ENCODE results near the gene COL9A1. TPM values are rescaled to one million over a fixed set of nuclear protein-coding genes. Genes with fewer than 3 reads are reported as not detected.
"Not testable (repeated sequence)": the region's sequence is repeated elsewhere in the genome, so short reads cannot be mapped to it uniquely, and the experiment has no call there.

COL9A1 gene
- total and polyA plus RNA-seq, 9 of the 15 experiments (the other 6 are each of a cell fraction or from before 2014, with no cell fraction given): 0.01 to 0.13 (median 0.06) TPM; not detected in 1

- FAIRE-seq; POLR2A ChIA-PET; H3K79me2 ChIP-seq (ENCODE audit: control insufficient read depth, insufficient read depth, low read length); H4K20me1 ChIP-seq (replicated peaks; ENCODE audit: control insufficient read depth, insufficient read depth, low read length); H2AFZ ChIP-seq (ENCODE audit: low read depth, low read length); in situ Hi-C loops (cut with MboI); H3K9ac ChIP-seq (ENCODE audit: insufficient read depth in 1 of 2, low read depth in 2 of 2, low read length in 2 of 2); BruUV-seq (replicated peaks); H3K27me3 ChIP-seq (ENCODE audit: control insufficient read depth in 2 of 2, insufficient read depth in 2 of 2, low read length in 2 of 2); H3K4me3 ChIP-seq; H3K27ac ChIP-seq (ENCODE audit: extremely low read depth, low read depth, low read length); ATAC-seq; H3K4me1 ChIP-seq (replicated peaks in 1 of 2; ENCODE audit: control insufficient read depth in 2 of 2, insufficient read depth in 2 of 2, low read length in 2 of 2); CTCF ChIA-PET (ENCODE audit: low intra/inter-chr PET ratio); H3K9me3 ChIP-seq (replicated peaks; ENCODE audit: control insufficient read depth, insufficient read depth, low read depth, low read length); H3K9me1 ChIP-seq (ENCODE audit: control insufficient read depth, insufficient read depth, low read length); H3K36me3 ChIP-seq (ENCODE audit: control insufficient read depth, insufficient read depth, low read length); DNase-seq (ENCODE audit: extremely low read depth in 1 of 4, low spot score in 3 of 4); H3K4me2 ChIP-seq (ENCODE audit: insufficient read depth, low read length): not testable (repeated sequence)
- peak; percentile 49 for TF ChIP-seq EGR1 (conservative IDR thresholded peaks at IDR 0.05)
- intact Hi-C loops (cut with micrococcal nuclease): loop anchor here (10.0 kb wide), 1 partner anchor 197 kb away; no protein-coding TSS in a partner anchor
- 32% methylated on average over 12 of the region's 12 CpGs for WGBS (ENCODE audit: insufficient coverage, low coverage, missing lambda C conversion rate)
These were observed 14.9 kb upstream of the COL9A1 start for GRCh38 chr6:70317799-70318198.

DNA sequence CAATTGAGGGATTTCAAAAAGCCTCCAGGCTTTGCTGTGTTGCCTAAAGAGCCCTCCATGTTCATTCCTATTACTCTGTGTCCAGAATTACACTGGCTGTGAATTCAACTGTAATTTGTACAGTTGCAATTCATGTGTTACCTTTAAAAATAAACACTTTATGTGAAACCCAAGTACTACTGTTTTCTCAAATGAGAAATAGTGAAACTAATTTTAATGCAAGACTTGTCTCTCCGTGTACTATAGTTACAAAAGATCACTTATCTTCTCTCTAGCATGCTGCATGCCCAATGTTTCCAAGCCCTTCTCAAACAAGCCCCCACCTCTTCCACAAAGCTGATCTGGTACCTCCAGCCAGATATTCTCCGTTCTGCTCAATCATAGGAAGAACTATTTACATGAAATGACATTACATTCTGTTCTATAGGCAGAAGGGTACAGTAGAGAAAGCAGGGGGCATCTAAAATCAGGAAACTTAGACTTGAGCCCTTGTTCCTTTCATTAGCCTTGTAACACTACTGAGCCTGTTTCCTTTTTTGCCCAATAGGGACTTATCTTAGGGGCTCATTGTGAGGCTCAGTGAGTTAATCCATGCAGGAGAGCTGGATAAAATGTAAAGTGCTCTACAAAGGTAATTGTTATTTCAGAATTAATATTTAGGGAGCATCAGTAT, 12.3 kb upstream of the COL9A1 start:
- Histone ChIP-seq H3K4me3 (no peak overlapping the region), H3K4me1 (replicated peaks in 1 of 2; ENCODE audit: control insufficient read depth in 2 of 2, insufficient read depth in 2 of 2, low read length in 2 of 2) (no peaks in the 10 kb centered on the region; a peak in 1 of 5 replicates), H3K27me3 (ENCODE audit: control insufficient read depth in 2 of 2, insufficient read depth in 2 of 2, low read length in 2 of 2) (no peaks in the 10 kb centered on the region), H3K9me3 (replicated peaks; ENCODE audit: control insufficient read depth, insufficient read depth, low read depth, low read length) (no peaks in the 10 kb centered on the region), H3K9me1 (ENCODE audit: control insufficient read depth, insufficient read depth, low read length) (no peaks in the 10 kb centered on the region), H4K20me1 (replicated peaks; ENCODE audit: control insufficient read depth, insufficient read depth, low read length) (no peaks in the 10 kb centered on the region), H3K4me2 (ENCODE audit: insufficient read depth, low read length) (no peak overlapping the region), H3K27ac (ENCODE audit: extremely low read depth, low read depth, low read length) (no peak overlapping the region), H3K79me2 (ENCODE audit: control insufficient read depth, insufficient read depth, low read length) (no peaks in the 10 kb centered on the region), H3K9ac (ENCODE audit: insufficient read depth in 1 of 2, low read depth in 2 of 2, low read length in 2 of 2) (no peak overlapping the region), H2AFZ (ENCODE audit: low read depth, low read length) (no peak overlapping the region), H3K36me3 (ENCODE audit: control insufficient read depth, insufficient read depth, low read length) (no peaks in the 10 kb centered on the region)
- ChIA-PET CTCF (ENCODE audit: low intra/inter-chr PET ratio) (no interaction called here), POLR2A (interaction anchor here (1.3 kb wide), 1 partner anchor 79 kb away, joined by 3 read pairs; no protein-coding TSS in a partner anchor)
- 2% methylated on average over 2 of the region's 2 CpGs for WGBS (ENCODE audit: insufficient coverage, low coverage, missing lambda C conversion rate)
- ATAC-seq (0 out of 3 replicates have a peak, but pooled peaks have one; percentile 31), DNase-seq (ENCODE audit: extremely low read depth in 1 of 4, low spot score in 3 of 4) (no peak), FAIRE-seq (no peak)
- no TSS peak for BruUV-seq (replicated peaks)
- in situ Hi-C loops (cut with MboI): no loop called here
- intact Hi-C loops (cut with micrococcal nuclease): loop anchor here (10.0 kb wide), 1 partner anchor 200 kb away; no protein-coding TSS in a partner anchor
- TF ChIP-seq ATF2 (CRISPR knock-in tag; IDR thresholded peaks at IDR 0.05) (no peak), SNIP1 (IDR thresholded peaks at IDR 0.05; ENCODE audit: low read depth) (no peak), OTX1 (CRISPR knock-in tag; IDR thresholded peaks at IDR 0.05) (no peak), CC2D1A (IDR thresholded peaks at IDR 0.05) (no peak)
- TF ChIP-seq, protein P1, sequence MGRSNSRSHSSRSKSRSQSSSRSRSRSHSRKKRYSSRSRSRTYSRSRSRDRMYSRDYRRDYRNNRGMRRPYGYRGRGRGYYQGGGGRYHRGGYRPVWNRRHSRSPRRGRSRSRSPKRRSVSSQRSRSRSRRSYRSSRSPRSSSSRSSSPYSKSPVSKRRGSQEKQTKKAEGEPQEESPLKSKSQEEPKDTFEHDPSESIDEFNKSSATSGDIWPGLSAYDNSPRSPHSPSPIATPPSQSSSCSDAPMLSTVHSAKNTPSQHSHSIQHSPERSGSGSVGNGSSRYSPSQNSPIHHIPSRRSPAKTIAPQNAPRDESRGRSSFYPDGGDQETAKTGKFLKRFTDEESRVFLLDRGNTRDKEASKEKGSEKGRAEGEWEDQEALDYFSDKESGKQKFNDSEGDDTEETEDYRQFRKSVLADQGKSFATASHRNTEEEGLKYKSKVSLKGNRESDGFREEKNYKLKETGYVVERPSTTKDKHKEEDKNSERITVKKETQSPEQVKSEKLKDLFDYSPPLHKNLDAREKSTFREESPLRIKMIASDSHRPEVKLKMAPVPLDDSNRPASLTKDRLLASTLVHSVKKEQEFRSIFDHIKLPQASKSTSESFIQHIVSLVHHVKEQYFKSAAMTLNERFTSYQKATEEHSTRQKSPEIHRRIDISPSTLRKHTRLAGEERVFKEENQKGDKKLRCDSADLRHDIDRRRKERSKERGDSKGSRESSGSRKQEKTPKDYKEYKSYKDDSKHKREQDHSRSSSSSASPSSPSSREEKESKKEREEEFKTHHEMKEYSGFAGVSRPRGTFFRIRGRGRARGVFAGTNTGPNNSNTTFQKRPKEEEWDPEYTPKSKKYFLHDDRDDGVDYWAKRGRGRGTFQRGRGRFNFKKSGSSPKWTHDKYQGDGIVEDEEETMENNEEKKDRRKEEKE (IDR thresholded peaks at IDR 0.05; ENCODE audit: borderline replicate concordance in 1 of 2, control insufficient read depth in 1 of 2, low read depth in 2 of 2, low read length in 1 of 2): no peak
- TF ChIP-seq, protein P2, sequence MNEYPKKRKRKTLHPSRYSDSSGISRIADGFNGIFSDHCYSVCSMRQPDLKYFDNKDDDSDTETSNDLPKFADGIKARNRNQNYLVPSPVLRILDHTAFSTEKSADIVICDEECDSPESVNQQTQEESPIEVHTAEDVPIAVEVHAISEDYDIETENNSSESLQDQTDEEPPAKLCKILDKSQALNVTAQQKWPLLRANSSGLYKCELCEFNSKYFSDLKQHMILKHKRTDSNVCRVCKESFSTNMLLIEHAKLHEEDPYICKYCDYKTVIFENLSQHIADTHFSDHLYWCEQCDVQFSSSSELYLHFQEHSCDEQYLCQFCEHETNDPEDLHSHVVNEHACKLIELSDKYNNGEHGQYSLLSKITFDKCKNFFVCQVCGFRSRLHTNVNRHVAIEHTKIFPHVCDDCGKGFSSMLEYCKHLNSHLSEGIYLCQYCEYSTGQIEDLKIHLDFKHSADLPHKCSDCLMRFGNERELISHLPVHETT (CRISPR knock-in tag; conservative IDR thresholded peaks at IDR 0.05 in 1 of 2, IDR thresholded peaks at IDR 0.05 in 1 of 2): no peak

Data from K562 (cell line).